Measurements from ENCODE around the gene RGS7.
"Not testable (repeated sequence)": the region's sequence is repeated elsewhere in the genome, so short reads cannot be mapped to it uniquely, and the experiment has no call there.

The RGS7 gene

DNA sequence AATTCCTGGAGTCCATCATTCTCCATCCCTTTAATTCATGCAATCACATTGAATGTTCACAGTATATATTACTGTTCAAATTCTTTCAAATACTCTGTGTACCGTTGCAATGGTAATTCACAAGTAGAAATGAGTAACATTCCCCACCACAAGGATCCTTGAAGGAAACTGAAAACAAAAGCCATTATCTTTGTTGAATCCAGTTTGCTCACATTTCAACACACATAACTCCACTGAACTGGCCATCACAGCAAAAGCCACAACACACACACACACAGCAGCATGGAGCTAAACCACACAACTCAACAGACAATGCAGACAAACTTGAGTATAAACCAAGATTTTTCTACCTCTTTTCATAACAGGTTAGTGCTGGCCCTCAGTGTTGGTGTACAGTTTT, 556.7 kb downstream of the RGS7 start:
- DNase-seq (ENCODE audit: low read depth in 2 of 2, low spot score in 1 of 2): no peak

DNA sequence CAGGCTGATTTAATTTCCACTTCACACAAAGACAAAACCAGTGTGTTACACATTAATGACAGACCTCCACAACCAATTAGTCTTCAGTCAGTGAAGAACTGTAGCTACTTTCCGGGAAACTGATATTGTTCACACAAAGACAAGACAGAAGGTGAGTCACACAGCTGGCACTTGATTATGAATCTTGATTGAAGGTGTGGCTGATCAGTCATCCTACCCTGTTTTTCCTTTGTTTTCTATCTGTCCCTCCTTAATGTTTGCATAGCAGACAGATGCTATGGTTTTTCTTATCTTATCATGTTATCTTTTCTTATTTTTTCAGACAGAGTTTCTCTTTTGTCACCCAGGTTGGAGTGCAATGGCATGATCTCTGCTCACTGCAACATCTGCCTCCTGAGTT, 560.0 kb downstream of the RGS7 start:
- no peak for DNase-seq (ENCODE audit: low read depth in 2 of 2, low spot score in 1 of 2)

DNA sequence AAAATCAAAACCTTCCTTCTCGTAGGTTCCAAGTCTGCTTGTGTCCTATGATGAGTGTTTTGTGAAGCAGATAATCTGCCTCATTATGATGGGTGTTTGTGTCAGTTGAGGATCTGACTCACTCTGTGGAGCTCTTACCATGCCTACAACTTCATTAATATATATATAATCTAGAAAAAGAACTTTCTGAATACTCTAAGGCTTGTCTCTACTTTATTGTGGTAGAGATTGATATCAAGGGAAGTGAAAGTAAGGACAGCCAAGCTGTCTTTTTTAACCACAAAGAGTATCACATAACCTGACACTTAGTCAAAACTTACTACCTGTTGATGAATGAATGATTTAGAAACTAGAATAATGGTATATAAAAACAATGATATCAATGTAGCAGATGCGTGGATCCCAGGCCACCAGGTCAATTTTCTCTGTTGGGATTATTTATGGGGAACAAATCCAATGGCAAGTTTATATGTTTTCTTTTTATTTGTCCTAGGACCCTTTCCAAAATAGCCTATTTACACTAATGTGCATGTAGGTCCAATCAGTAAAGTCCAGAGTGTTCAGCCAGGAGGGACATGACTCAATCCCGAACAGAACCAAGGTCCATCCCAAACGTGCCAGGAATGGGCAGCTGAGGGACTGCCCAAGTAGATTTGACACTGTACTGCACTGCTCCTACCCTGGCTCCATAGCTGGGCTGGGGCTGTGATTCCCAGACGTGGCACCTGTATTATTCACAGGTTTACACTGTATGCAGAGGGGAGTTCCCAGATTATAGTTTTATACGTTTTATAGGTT, 562.8 kb downstream of the RGS7 start:
- no peak for DNase-seq (ENCODE audit: low read depth in 2 of 2, low spot score in 1 of 2)

DNA sequence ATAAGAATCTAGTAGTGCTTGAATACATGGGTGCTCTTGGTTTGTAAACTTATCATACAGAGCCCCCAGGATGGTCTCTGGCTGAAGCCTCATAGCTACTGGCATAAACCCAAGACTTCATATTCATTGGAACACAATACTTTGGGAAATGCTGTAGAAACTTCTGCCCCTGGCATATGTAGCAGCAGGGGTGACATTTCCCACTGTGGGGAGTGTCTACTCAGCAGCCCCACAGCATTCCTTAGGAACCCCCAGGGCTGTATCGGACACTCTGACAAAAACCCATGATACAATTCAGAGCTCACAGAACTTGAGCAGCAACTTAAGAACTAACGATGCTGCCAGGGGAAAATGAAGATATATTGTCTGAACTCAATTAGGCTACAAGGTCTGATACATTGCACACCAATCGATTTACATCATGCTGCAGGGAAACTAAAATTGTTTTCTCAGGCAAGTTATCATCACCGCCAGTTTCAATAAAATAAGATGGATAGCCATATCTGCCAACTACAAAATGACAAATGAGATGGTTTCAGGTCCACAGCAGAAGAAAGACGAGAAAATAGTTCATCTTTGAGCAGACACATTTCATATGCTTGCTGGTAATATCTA, 564.0 kb downstream of the RGS7 start:
- no peak for DNase-seq (ENCODE audit: low read depth in 2 of 2, low spot score in 1 of 2)

DNA sequence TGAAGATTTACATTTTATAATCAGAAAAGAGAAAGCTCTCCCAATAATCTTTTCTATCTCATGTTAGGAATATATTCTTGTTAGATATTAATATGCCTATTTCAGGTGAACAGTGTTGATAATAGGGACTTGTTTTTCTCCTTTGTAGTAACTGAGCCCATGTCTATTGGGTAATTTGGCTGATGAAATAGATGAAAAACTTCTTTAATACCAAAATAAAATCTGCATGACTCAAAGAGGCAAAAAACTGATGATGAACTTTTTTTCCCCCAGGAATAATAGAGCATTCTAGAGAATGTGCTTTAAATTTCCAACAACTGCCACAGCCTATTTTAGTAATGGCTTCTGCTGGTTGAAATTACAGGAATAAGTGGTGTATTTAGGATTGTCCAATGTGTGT, 566.1 kb downstream of the RGS7 start:
- DNase-seq (ENCODE audit: low read depth in 2 of 2, low spot score in 1 of 2): no peak

DNA sequence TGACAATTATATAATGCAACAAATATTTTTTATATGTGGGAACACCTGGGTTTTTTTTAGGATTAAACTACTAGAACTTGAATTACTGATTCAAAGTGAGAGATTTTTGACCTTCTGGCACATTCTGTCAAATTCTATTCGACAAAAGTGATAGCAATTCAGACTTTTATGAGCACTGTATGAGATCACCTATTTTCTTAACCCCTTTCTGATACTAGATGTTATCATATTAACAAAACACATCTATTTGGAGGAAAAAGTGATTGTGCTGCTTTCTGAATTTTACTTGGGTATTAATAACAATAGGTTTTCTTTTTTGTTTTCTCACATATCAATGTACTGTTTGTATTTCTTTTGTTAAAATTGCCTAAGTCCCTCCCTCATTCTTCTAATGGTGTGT, 570.1 kb downstream of the RGS7 start:
- DNase-seq (ENCODE audit: low read depth in 2 of 2, low spot score in 1 of 2): no peak

DNA sequence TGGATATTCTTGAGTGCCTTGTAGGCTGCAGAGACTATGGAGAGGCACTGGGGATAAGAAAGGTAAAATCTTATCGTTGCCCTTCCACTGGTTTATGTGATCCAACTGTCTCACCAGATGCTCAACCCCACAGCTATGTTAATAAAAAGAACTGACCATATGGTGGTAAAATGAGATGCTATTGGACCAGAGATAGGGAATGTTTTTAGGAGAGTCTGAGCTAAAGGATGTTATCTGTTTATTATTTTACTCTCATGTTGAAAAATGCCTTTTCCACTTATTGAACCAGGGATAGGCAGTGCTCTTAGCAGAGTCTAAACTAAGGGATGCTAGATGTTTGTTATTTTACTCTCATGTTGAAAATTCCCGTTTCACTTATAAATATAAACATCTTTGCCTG, 572.2 kb downstream of the RGS7 start:
- no peak for DNase-seq (ENCODE audit: low read depth in 2 of 2, low spot score in 1 of 2)

DNA sequence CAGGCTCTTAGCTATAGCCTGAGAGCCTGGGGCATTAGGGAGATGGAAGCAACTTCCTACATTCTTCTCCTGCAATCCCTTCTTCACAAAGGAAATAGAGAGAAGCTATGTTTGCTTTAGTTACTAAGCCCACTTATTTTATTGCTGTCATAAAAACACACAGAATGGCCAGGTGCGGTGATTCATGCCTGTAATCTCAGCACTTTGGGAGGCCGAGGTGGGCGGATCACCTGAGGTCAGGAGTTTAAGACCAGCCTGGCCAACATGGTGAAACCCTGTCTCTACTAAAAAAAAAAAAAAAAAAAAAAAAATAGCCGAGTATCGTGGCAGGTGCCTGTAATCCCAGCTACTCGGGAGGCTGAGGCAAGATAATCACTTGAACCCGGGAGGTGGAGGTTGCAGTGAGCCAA, 573.3 kb downstream of the RGS7 start:
- DNase-seq (ENCODE audit: low read depth in 2 of 2, low spot score in 1 of 2): not testable (repeated sequence)

DNA sequence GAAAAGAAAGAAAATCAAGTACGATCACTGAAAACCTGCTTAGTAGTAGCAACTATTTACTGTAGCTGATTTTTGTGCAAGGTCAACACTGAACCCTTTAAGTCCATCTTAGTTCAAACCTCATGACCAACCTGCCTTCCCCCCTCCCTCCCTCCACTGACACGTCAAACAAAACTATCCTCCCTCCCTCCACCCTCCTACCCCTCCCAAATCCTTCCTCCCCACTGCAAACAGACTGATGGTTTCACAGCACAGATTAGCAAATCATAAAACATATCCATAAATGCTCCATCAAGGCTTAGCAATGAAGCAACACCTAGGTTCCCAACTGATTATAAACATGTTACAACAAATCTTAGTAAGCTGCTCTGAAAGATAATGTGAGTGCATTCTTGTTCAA, 580.8 kb downstream of the RGS7 start:
- DNase-seq (ENCODE audit: low read depth in 2 of 2, low spot score in 1 of 2): no peak

DNA sequence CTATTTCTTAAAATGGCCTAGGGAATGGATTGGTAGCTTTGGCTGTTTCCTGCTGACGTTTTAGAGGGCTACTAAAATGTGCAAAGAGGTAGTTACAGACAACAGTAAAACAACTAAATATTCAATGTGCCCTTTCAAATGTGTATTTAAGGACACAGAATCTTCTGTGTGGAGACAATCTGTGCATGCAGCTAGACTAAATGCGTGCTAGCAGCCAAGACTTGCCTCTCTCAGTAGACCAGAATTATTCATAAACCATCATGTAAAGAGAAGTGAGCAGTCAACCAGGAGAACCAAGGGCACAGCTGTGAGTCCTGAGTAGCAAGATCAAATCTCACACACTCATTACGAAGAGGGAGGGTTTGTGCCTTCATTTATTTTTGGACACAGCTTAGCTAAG, 584.9 kb downstream of the RGS7 start:
- no peak for DNase-seq (ENCODE audit: low read depth in 2 of 2, low spot score in 1 of 2)

DNA sequence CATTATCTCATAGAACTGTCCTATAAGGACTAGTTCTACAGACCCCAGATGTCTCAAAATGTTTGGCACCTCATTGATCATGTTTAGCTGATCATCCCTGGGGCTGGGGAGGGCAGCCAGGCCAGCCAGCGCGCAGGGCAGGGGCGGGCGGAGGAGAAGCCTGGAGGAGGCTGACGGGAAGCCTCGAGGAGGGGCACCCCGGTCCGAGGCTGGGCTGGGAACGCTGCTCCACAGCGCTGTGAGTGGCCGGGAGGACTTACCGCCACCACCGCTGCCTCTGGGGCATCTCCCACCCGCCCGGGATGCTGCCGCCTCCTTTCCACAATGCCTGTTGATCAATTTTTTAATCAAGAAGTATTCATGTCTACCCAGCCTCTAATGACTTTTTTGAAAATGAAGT, 585.6 kb downstream of the RGS7 start:
- DNase-seq (ENCODE audit: low read depth in 2 of 2, low spot score in 1 of 2): no peak

DNA sequence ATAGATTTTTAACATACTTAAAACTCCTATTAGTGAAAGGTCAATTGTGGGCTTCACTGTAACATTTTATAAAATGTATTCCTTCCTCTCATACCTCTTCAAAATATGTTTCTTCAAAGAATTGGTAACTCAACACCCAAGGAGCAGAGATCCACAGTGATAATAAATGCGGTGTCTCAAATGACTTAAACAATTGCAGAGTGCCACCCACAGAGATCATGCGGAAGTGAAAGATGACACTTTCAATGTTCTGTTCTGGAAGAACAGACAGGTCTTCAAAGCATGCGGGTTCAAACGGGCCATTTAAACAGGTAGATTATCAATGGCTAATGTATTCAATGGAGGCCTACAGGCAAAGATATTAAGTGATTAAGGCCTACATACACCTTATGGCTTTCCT, 588.0 kb downstream of the RGS7 start:
- no peak for DNase-seq (ENCODE audit: low read depth in 2 of 2, low spot score in 1 of 2)

DNA sequence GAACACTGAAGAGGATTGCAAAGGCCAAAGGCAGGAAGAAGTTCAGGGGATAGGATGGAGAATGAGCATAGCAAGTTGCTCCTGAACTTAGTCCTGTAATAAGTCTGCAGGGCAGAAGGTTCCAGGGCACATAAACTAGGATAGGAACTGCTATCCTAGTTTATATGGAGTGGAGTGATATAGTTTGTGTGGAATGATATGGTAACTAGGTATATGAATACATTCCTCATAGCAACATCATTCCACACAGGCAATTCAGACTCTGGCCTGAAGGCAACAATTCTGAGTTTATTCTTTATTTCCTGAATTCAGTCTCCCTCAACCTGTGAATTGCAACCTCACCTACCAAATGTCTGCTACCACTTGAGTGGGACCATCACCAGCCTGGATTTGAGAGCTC, 590.2 kb downstream of the RGS7 start:
- DNase-seq (ENCODE audit: low read depth in 2 of 2, low spot score in 1 of 2): no peak

DNA sequence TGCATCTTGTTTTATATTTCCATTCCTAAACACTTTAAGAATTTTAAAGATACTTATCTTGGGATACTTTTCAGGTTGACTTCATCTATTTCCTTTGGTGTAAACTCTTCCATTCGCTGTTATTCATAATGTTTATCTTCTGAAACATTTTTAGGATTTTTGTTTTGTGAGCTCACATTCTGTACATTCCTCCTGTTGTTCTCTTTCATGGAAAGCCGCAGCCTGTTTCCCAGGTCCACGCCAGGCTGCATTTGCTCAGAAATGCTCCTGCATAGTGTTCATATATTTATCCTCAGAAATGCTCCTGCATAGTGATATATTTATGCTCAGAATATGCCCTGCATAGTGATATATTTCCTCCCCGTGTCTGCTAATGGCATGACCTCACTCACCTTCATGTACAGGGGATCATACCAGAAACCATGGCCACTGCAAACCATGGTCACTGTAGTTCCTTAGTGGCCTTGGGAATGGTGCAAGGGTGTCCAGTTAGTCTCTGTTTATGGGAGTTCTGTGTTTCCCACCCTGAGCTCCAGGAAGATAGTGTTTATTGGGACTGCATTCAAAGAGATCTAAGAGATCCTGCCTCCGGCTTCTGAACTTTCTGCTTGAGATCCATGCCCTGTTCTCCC, 591.2 kb downstream of the RGS7 start:
- no peak for DNase-seq (ENCODE audit: low read depth in 2 of 2, low spot score in 1 of 2)

DNA sequence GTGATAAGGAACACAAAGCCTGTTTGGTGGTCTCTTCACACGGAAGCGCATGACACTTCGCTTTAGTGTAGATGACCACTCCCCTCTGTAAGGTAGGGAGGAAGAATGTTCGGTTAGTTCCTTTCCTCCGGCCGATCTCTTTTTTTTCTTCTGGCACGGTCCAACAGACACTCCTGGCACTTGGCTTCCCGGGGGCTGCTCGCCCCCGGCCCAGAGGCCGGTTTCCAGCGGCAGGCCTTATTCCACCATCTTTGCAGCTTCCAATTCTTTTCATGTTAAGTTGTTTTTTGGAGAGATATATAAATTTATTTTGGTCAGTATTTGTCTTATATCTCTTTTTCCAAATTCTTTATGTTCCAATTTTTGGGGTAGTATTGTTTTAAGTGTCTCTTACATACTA, 593.2 kb downstream of the RGS7 start:
- no peak for DNase-seq (ENCODE audit: low read depth in 2 of 2, low spot score in 1 of 2)

DNA sequence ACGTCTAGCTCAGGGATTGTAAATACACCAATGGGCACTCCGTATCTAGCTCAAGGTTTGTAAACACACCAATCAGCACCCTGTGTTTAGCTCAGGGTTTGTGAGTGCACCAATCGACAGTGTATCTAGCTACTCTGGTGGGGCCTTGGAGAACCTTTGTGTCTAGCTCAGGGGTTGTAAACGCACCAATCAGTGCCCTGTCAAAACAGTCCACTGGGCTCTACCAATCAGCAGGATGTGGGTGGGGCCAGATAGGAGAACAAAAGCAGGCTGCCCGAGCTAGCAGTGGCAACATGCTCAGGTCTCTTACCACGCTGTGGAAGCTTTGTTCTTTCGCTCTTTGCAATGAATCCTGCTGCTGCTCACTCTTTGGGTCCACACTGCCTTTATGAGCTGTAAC, 593.9 kb downstream of the RGS7 start:
- not testable (repeated sequence) for DNase-seq (ENCODE audit: low read depth in 2 of 2, low spot score in 1 of 2)

DNA sequence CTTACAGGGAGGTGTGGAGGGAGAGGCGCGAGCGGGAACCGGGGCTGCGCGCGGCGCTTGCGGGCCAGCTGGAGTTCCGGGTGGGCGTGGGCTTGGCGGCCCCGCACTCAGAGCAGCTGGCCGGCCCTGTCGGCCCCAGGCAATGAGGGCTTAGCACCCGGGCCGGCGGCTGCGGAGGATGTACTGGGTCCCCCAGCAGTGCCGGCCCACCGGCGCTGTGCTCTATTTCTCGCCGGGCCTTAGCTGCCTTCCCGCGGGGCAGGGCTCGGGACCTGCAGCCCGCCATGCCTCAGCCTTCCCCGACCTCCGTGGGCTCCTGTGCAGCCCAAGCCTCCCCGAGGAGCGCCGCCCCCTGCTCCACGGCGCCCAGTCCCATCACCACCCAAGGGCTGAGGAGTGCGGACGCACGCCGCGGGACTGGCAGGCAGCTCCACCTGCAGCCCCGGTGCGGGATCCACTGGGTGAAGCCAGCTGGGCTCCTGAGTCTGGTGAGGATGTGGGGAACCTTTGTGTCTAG, 594.5 kb downstream of the RGS7 start:
- DNase-seq (ENCODE audit: low read depth in 2 of 2, low spot score in 1 of 2): not testable (repeated sequence)

DNA sequence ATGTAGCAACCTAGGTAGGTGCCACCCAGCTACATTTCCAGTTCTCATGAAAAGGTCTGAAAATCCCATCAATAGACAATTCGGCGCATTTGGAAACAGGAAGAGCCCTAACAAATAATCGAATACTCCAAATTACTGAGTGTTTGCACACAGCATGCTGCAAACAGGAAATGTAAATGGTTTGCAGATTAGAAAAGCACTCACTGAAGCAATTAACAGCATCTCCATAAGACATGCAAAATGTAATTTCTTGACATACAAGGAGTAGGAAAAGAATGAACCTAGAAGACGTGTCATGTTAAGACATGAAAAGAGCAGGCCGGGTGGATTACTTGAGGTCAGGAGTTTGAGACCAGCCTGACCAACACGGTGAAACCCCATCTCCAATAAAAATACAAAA, 598.2 kb downstream of the RGS7 start:
- DNase-seq (ENCODE audit: low read depth in 2 of 2, low spot score in 1 of 2): not testable (repeated sequence)

DNA sequence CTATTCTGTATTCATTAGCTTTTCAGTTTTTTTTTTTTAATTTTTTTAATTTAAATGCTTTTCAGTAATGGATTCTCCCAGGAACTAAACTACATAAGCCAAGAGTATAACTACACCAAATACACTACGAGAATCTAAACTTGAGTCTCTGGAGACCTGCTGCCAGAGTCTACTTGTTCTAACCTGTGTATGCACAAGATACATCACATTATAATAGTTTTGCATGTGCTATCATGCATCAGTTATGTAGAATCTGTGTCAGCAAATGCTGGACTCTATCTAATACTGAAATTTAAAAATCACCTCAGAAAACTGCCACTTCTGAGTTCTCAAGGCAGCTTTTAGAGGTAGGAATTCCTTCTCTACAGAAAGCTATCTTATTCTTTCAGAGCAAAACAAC, 598.7 kb downstream of the RGS7 start:
- DNase-seq (ENCODE audit: low read depth in 2 of 2, low spot score in 1 of 2): no peak

DNA sequence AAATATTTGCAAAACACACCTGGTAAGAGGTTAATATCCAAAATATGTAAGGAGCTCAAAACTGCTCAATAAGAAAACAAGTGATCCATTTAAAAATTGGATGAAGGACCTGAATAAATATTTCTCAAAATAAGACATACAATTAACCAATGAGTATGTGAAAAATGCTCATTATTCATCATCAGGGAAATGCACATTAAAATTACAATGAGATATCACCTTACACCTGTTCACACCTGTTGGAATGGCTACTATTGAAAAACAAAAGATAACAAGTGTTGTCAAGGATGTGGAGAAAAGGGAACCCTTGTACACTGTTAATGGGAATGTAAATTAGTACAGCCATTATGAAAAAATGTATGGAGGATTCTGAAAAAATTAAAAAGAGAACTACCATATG, 609.1 kb downstream of the RGS7 start:
- no peak for DNase-seq (ENCODE audit: low read depth in 2 of 2, low spot score in 1 of 2)

DNA sequence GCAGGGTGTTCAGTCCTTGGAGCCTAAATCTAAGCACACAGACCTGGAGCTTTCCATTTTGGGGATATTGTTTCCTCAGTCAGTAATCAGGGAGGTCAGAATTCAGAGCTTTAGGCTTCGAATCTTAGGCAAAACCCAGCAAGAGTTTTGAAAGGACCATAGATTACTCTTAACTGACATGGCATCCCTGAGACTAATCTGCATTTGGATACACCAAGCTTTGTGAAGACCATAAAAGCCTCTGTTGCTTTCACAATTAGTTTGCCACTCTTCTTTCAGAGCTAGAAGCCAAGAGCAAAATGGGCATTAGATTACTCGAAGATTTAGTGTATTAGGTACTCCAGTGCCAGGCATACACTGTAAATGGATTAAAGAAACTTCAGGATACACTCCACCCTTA, 613.3 kb downstream of the RGS7 start:
- no peak for DNase-seq (ENCODE audit: low read depth in 2 of 2, low spot score in 1 of 2)

DNA sequence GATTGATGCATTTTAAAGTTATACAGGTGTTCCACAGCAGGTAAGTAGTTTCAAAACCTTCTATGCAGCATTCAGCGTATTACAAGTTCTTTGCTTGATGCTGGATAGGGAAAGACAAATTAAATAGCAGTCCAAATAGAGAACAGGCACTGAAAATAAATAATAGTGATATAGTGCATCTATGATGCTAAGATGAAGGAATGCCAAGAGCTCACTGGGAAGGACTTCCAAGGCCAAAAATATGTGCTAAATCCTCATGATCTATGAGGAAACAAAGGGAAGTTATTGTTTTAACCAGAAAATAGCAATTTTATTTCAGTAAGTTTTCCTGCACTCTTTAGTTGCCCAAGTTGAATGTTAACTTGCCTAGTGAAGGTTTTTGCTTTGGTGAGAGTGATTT, 617.3 kb downstream of the RGS7 start:
- DNase-seq (ENCODE audit: low read depth in 2 of 2, low spot score in 1 of 2): no peak
